Activated CD4-positive, CD25-positive, alpha-beta regulatory T cell (primary cell): ENCODE data around the gene TRIM46.
A peak's percentile ranks its signal among the peaks of the same experiment; 100 is the strongest.
"Not testable (repeated sequence)": the region's sequence is repeated elsewhere in the genome, so short reads cannot be mapped to it uniquely, and the experiment has no call there.

ENCODE experiments used
- DNase-seq, 4 experiments: peaks; one replicate each; lab custom pipeline; 2025; lab: John Stamatoyannopoulos, UW

Gene TRIM46

GRCh38 chr1:155137154-155137949 lies 36.3 kb upstream of the TRIM46 start:
- no peak for DNase-seq

GRCh38 chr1:155139895-155140629 lies 33.6 kb upstream of the TRIM46 start, which contains the start of gene DPM3:
Gene DPM3 (minus strand): TSS chr1:155140531. CDS start chr1:155140240, 291 bp downstream.
- peak; percentile 76 to 83 (median 79) for DNase-seq

GRCh38 chr1:155140630-155140953 lies 33.1 kb upstream of the TRIM46 start:
- no peak for DNase-seq

- no peak for DNase-seq
Observed at GRCh38 chr1:155141749-155142148, 31.9 kb upstream of the TRIM46 start.

- DNase-seq = no peak
Observed at GRCh38 chr1:155145491-155145890, 28.2 kb upstream of the TRIM46 start.

- not testable (repeated sequence) for DNase-seq
Observed at GRCh38 chr1:155155996-155156643, 17.5 kb upstream of the TRIM46 start.

- no peak for DNase-seq
Observed at GRCh38 chr1:155158991-155159390, 14.7 kb upstream of the TRIM46 start.

- no peak for DNase-seq
Observed at GRCh38 chr1:155160128-155160527, 13.5 kb upstream of the TRIM46 start.

- not testable (repeated sequence) for DNase-seq
Observed at GRCh38 chr1:155162631-155163030, 11.0 kb upstream of the TRIM46 start.

- not testable (repeated sequence) for DNase-seq
Observed at GRCh38 chr1:155163785-155164184, 9.9 kb upstream of the TRIM46 start.

- DNase-seq = not testable (repeated sequence)
Observed at GRCh38 chr1:155164625-155165024, 9.0 kb upstream of the TRIM46 start.

- DNase-seq = no peak
Observed at GRCh38 chr1:155166051-155166470, 7.6 kb upstream of the TRIM46 start.

- DNase-seq = no peak
Observed at GRCh38 chr1:155166471-155167165, 7.0 kb upstream of the TRIM46 start.

- DNase-seq = peak; percentile 67 to 72 (median 72)
Observed at GRCh38 chr1:155167166-155168104, 6.2 kb upstream of the TRIM46 start.

- not testable (repeated sequence) for DNase-seq
Observed at GRCh38 chr1:155168105-155168445, 5.6 kb upstream of the TRIM46 start.

- no peak for DNase-seq
Observed at GRCh38 chr1:155168456-155169210, 5.0 kb upstream of the TRIM46 start.

- no peak for DNase-seq
Observed at GRCh38 chr1:155169541-155169940, 4.1 kb upstream of the TRIM46 start.

GRCh38 chr1:155170101-155170785 lies 3.4 kb upstream of the TRIM46 start:
- DNase-seq = no peak

- DNase-seq = no peak
Observed at GRCh38 chr1:155170806-155171205, 2.8 kb upstream of the TRIM46 start.
